ENCODE results near the gene RCOR2. TPM values are rescaled to one million over a fixed set of nuclear protein-coding genes. Genes with fewer than 3 reads are reported as not detected.

RCOR2 gene
- total and polyA plus RNA-seq, 12 donors = 0.33 to 4.5 (median 1.2) TPM; not detected in 2

DNA sequence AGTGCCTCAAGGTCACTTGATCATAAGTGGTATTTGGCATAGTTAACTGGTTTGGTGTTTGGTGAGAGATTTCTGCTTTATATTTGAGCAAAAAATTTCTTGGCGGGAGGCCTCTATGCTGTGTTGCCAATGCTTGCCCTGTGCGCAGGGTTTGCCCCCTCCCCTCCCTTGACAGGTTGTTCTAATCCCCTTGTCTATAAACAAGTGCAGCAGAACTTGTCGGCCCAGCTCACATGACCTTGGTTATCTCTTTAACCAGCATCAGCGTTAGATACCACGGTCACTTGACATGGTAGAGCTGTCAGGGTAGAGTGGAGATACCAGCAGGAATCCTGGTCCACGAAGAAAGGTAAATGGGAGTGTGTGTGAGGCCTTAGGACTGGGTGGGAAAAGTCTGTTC, 42.5 kb downstream of the RCOR2 start:
- intact Hi-C loops (cut with DNase I) = no loop called here
- H3K4me3 ChIP-seq = no peak overlapping the region
- peak in 2 of 7 donors; percentile 28 to 50 for DNase-seq
- H3K4me1 ChIP-seq (replicated peaks in 1 of 2) = peaks cover 45 to 57% of the 10 kb centered on the region in 2 donors
- WGBS, 4 donors = 36 to 74% (median 45%) methylated on average over 6 of the region's 6 CpGs
- H3K27me3 ChIP-seq = no peaks in the 10 kb centered on the region
- H3K27ac ChIP-seq = peak overlapping the region in 4 of 5 donors; percentile 5 to 81 (median 62)
- no peaks in the 10 kb centered on the region for H3K36me3 ChIP-seq (replicated peaks in 1 of 2)
- no peaks in the 10 kb centered on the region for H3K9me3 ChIP-seq (replicated peaks in 1 of 3)
- TF ChIP-seq, protein P1, sequence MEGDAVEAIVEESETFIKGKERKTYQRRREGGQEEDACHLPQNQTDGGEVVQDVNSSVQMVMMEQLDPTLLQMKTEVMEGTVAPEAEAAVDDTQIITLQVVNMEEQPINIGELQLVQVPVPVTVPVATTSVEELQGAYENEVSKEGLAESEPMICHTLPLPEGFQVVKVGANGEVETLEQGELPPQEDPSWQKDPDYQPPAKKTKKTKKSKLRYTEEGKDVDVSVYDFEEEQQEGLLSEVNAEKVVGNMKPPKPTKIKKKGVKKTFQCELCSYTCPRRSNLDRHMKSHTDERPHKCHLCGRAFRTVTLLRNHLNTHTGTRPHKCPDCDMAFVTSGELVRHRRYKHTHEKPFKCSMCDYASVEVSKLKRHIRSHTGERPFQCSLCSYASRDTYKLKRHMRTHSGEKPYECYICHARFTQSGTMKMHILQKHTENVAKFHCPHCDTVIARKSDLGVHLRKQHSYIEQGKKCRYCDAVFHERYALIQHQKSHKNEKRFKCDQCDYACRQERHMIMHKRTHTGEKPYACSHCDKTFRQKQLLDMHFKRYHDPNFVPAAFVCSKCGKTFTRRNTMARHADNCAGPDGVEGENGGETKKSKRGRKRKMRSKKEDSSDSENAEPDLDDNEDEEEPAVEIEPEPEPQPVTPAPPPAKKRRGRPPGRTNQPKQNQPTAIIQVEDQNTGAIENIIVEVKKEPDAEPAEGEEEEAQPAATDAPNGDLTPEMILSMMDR (IDR thresholded peaks at IDR 0.05) = no peak
- TF ChIP-seq POLR2A (IDR thresholded peaks at IDR 0.05) = no peak

DNA sequence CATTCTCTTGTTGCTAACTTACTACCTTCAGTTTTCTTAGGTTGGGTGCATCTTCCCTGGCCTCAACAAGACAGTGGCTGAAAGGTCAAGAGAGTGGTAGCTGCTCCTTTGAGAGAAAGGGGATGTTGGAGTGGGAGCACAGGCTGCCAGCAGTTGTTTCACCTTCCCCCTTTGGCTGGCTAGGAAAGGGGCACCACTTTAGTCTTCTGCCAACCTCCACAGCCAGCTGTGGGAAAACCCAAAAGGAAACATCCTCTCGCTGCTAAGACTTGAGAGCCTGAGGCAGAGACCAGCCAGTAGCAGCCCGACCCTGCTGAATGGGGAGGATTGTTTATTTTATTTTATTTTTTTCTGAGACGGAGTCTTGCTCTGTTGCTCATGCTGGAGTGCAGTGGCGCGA, 43.7 kb downstream of the RCOR2 start:
- 77 to 90% (median 82%) methylated on average over 5 of the region's 5 CpGs for WGBS, 4 donors
- H3K4me1 ChIP-seq (replicated peaks in 1 of 2) = peaks cover 46 to 62% of the 10 kb centered on the region in 2 donors
- peak overlapping the region; percentile 28 to 81 (median 51) for H3K27ac ChIP-seq
- DNase-seq = no peak
- TF ChIP-seq POLR2A (IDR thresholded peaks at IDR 0.05) = no peak
- H3K9me3 ChIP-seq (replicated peaks in 1 of 3) = no peaks in the 10 kb centered on the region
- H3K27me3 ChIP-seq = no peaks in the 10 kb centered on the region
- no peaks in the 10 kb centered on the region for H3K36me3 ChIP-seq (replicated peaks in 1 of 2)
- intact Hi-C loops (cut with DNase I) = no loop called here
- H3K4me3 ChIP-seq = no peak overlapping the region

GRCh38 chr11:63872800-63873197, 44.2 kb downstream of the RCOR2 start:
- H3K4me3 ChIP-seq = peak overlapping the region in 1 of 4 donors; percentile 1
- TF ChIP-seq, protein P1 (IDR thresholded peaks at IDR 0.05) = no peak
- TF ChIP-seq POLR2A (IDR thresholded peaks at IDR 0.05) = no peak

DNA sequence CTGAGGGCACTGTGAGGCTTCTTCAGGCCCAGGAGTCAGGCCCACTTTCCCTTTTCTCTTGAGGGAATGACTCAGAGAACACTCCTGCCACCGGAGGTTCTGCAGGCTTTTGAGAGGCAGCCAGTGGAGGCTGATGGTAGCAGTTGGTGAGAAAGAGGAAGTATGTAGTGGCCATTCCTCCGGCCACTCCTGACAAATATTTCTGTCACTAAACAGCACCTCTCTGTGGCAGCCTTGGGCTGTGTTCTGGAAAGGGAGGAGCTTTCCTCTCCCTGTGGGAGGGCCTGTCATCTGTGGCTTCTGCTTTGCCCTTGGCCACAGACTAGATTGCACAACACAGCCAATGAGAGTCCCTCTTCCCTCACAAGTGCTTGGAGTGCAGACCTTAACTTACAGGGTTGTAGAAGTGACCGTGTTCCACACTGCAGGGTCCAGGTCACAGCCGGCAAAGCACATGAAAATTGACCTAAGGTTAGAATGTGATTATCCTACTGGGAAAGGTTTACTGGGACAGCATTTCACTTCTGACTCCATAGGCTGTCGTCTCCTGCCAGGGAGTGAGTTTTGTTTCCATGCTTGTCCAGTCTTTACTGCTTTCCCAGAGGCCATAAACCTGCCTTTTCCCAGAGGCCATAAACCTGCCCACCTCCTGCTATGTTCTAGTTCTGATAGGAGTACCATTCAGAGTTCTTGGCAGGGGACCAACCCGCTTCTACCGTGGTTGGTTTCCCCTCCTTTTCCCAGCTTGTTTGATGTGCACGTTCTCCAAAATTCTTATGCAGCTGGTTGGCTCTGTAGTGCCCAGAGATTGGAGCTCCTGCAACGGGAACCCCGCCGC, 44.8 kb downstream of the RCOR2 start:
- peak; percentile 88 to 98 (median 96) for DNase-seq
- H3K4me3 ChIP-seq = peak overlapping the region in 1 of 4 donors; percentile 1
- peak overlapping the region in 4 of 5 donors; percentile 56 to 81 (median 77) for H3K27ac ChIP-seq
- peak in 1 of 2 donors; percentile 77 for TF ChIP-seq POLR2A (IDR thresholded peaks at IDR 0.05)
- TF ChIP-seq, protein P1 (IDR thresholded peaks at IDR 0.05) = peak; percentile 15 to 71 (median 62)
- intact Hi-C loops (cut with DNase I) = no loop called here
- no peaks in the 10 kb centered on the region for H3K36me3 ChIP-seq (replicated peaks in 1 of 2)
- H3K4me1 ChIP-seq (replicated peaks in 1 of 2) = peaks cover 46 to 68% of the 10 kb centered on the region in 2 donors
- WGBS, 4 donors = 7 to 14% (median 12%) methylated on average over 9 to 11 of the region's 11 CpGs
- H3K27me3 ChIP-seq = no peaks in the 10 kb centered on the region
- H3K9me3 ChIP-seq (replicated peaks in 1 of 3) = no peaks in the 10 kb centered on the region

More at GRCh38 chr11:63872800-63873197, 44.2 kb downstream of the RCOR2 start:
- Histone ChIP-seq H3K36me3 (replicated peaks in 1 of 2) (no peaks in the 10 kb centered on the region), H3K9me3 (replicated peaks in 1 of 3) (no peaks in the 10 kb centered on the region), H3K27me3 (no peaks in the 10 kb centered on the region), H3K27ac (peak overlapping the region; percentile 44 to 81 (median 73)), H3K4me1 (replicated peaks in 1 of 2) (peaks cover 46 to 67% of the 10 kb centered on the region in 2 donors)
- intact Hi-C loops (cut with DNase I) = no loop called here
- 36 to 57% (median 39%) methylated on average over 5 of the region's 5 CpGs; no CpG with 5 or more reads in 1 of the 4 donors for WGBS, 4 donors
- peak; percentile 43 to 74 (median 62) for DNase-seq

All from adrenal gland (tissue), 12 donors.